Jurkat, Clone E6-1 (cell line): ENCODE measurements around the gene ZNF469.

Source experiments
- DNase-seq: peaks from one replicate; pipeline ENCODE4 v3.0.0-alpha.2; 2011; ENCODE audit warnings: low read depth, low spot score
- H3K4me3 ChIP-seq: 2 replicates; pipeline ENCODE4 v1.5.1; 2011; ENCODE audit warnings: mild to moderate bottlenecking, low read length, control low read depth, moderate library complexity

The ZNF469 gene

GRCh38 chr16:88345721-88346560 is 36.8 kb upstream of the ZNF469 start:
- no peak for DNase-seq
- H3K4me3 ChIP-seq = no peak overlapping the region

GRCh38 chr16:88346680-88347505 is 35.9 kb upstream of the ZNF469 start:
- H3K4me3 ChIP-seq = no peak overlapping the region
- no peak for DNase-seq

- no peak overlapping the region; the same call in 1 of the 2 replicates for H3K4me3 ChIP-seq
- DNase-seq = peak; percentile 57
Measured at GRCh38 chr16:88347656-88348376, 34.9 kb upstream of the ZNF469 start.

GRCh38 chr16:88348377-88349152 is 34.2 kb upstream of the ZNF469 start:
- no peak overlapping the region for H3K4me3 ChIP-seq
- no peak for DNase-seq

GRCh38 chr16:88349153-88349902 is 33.4 kb upstream of the ZNF469 start:
- no peak overlapping the region for H3K4me3 ChIP-seq
- no peak for DNase-seq

- H3K4me3 ChIP-seq = no peak overlapping the region
- no peak for DNase-seq
Measured at GRCh38 chr16:88349903-88350900, 32.6 kb upstream of the ZNF469 start.

- no peak overlapping the region for H3K4me3 ChIP-seq
- DNase-seq = no peak
Measured at GRCh38 chr16:88350922-88351321, 31.8 kb upstream of the ZNF469 start.

- no peak overlapping the region for H3K4me3 ChIP-seq
- no peak for DNase-seq
Measured at GRCh38 chr16:88351491-88352101, 31.2 kb upstream of the ZNF469 start.

- no peak for DNase-seq
- no peak overlapping the region for H3K4me3 ChIP-seq
Measured at GRCh38 chr16:88352261-88353200, 30.2 kb upstream of the ZNF469 start.

GRCh38 chr16:88353232-88353631 is 29.5 kb upstream of the ZNF469 start:
- no peak for DNase-seq

GRCh38 chr16:88353691-88354090 is 29.1 kb upstream of the ZNF469 start:
- DNase-seq = no peak
- H3K4me3 ChIP-seq = no peak overlapping the region

More at GRCh38 chr16:88353232-88353631, 29.5 kb upstream of the ZNF469 start:
- no peak overlapping the region for H3K4me3 ChIP-seq

- no peak overlapping the region for H3K4me3 ChIP-seq
- no peak for DNase-seq
Measured at GRCh38 chr16:88354229-88355092, 28.3 kb upstream of the ZNF469 start.

GRCh38 chr16:88355093-88355388 is 27.7 kb upstream of the ZNF469 start:
- DNase-seq = no peak
- no peak overlapping the region for H3K4me3 ChIP-seq

- no peak for DNase-seq
- H3K4me3 ChIP-seq = no peak overlapping the region
Measured at GRCh38 chr16:88355389-88356123, 27.2 kb upstream of the ZNF469 start.
